ENCODE results near the gene MROH2A.

The MROH2A gene

DNA sequence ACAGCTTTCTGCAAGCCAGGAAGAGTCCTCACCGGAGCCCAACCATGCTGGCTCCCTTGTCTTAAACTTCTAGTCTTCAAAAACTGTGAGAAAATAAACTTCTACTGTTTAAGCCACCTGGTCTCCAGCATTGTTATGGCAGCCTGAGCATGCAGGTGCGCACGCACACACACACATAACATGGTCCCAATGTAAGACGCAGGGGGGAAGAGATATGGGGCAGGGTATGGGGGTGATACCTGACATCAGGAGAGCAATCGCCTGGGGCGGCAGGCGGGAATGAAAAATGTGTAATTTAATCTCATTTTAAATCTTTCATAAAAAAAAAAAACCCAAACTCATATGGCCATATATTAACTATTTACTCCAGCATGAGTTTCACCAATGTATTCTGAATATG is 58.2 kb downstream of the MROH2A start:
- H3K4me1 ChIP-seq (ENCODE audit: control insufficient read depth in 2 of 2, insufficient read depth in 2 of 2, low read length in 2 of 2), result no peaks in the 10 kb centered on the region
- H3K4me3 ChIP-seq (ENCODE audit: low read length in 2 of 2), result no peak overlapping the region

DNA sequence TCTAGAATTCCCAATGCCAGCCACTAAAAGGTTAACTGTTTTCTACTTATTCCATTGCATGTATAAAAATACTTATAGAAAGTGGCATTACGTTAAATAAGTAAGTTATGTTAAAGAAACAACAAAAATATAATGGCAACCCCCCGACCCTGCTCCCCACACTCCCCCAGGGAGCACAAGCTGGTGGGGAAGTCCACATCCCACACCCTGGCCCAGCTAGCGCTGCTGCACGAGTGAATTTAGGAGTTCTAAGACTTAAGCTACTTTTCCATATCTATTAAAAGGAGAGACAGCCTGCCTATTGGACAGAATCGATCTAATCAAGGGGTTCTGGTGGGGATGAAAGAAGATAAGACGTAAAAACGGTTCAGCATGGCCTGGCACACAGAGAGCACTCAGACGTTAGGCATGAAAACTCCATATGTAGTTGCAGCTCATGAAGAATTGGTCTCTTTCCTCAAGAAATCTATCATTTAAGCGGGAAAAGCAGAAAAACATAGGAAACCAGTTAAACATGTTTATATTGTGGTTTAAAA is 59.6 kb downstream of the MROH2A start:
- Histone ChIP-seq H3K27me3 (ENCODE audit: control insufficient read depth in 2 of 2, insufficient read depth in 2 of 2, low read length in 2 of 2) (no peaks in the 10 kb centered on the region), H3K4me3 (ENCODE audit: low read length in 2 of 2) (no peak overlapping the region), H3K4me1 (ENCODE audit: control insufficient read depth in 2 of 2, insufficient read depth in 2 of 2, low read length in 2 of 2) (no peaks in the 10 kb centered on the region), H3K9ac (ENCODE audit: low read depth in 1 of 2, low read length in 2 of 2) (no peak overlapping the region), H3K9me3 (ENCODE audit: control insufficient read depth in 2 of 2, low read length in 2 of 2) (no peaks in the 10 kb centered on the region), H3K36me3 (ENCODE audit: control insufficient read depth in 2 of 2, insufficient read depth in 2 of 2, low read length in 2 of 2) (peaks cover 0 to 10% of the 10 kb centered on the region in 2 donors), H3K27ac (ENCODE audit: low read depth in 2 of 2, low read length in 2 of 2) (no peak overlapping the region)

More for the DNA sequence above, 58.2 kb downstream of the MROH2A start:
- H3K9ac ChIP-seq (ENCODE audit: low read depth in 1 of 2, low read length in 2 of 2), result no peak overlapping the region
- no peaks in the 10 kb centered on the region for H3K9me3 ChIP-seq (ENCODE audit: control insufficient read depth in 2 of 2, low read length in 2 of 2)
- no peak overlapping the region for H3K27ac ChIP-seq (ENCODE audit: low read depth in 2 of 2, low read length in 2 of 2)
- no peaks in the 10 kb centered on the region for H3K27me3 ChIP-seq (ENCODE audit: control insufficient read depth in 2 of 2, insufficient read depth in 2 of 2, low read length in 2 of 2)
- peaks cover 0 to 10% of the 10 kb centered on the region in 2 donors for H3K36me3 ChIP-seq (ENCODE audit: control insufficient read depth in 2 of 2, insufficient read depth in 2 of 2, low read length in 2 of 2)

DNA sequence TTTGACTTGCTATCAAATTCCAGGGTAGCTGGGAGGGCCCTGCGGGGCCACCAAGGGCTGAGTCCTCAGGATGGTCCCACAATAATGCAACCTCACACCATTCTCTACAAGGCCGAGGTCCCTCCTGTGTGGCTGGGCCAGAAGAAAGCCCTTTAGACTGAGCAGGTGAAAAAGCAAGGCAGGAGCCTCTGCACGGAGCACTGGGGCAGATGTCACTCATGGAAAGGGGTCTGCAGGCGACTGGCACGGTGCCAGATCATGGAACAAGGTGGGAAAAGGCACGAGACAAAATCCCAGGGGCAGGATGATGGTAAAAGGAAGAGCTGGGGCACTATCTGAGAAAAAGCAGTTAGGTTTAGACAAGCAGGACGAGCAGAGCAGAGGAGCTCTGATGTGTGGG is 60.1 kb downstream of the MROH2A start:
- H3K27me3 ChIP-seq (ENCODE audit: control insufficient read depth in 2 of 2, insufficient read depth in 2 of 2, low read length in 2 of 2), result no peaks in the 10 kb centered on the region
- peaks cover 0 to 10% of the 10 kb centered on the region in 2 donors for H3K36me3 ChIP-seq (ENCODE audit: control insufficient read depth in 2 of 2, insufficient read depth in 2 of 2, low read length in 2 of 2)
- H3K9me3 ChIP-seq (ENCODE audit: control insufficient read depth in 2 of 2, low read length in 2 of 2), result no peaks in the 10 kb centered on the region
- H3K4me3 ChIP-seq (ENCODE audit: low read length in 2 of 2), result no peak overlapping the region
- H3K27ac ChIP-seq (ENCODE audit: low read depth in 2 of 2, low read length in 2 of 2), result no peak overlapping the region
- H3K4me1 ChIP-seq (ENCODE audit: control insufficient read depth in 2 of 2, insufficient read depth in 2 of 2, low read length in 2 of 2), result no peaks in the 10 kb centered on the region
- H3K9ac ChIP-seq (ENCODE audit: low read depth in 1 of 2, low read length in 2 of 2), result no peak overlapping the region

DNA sequence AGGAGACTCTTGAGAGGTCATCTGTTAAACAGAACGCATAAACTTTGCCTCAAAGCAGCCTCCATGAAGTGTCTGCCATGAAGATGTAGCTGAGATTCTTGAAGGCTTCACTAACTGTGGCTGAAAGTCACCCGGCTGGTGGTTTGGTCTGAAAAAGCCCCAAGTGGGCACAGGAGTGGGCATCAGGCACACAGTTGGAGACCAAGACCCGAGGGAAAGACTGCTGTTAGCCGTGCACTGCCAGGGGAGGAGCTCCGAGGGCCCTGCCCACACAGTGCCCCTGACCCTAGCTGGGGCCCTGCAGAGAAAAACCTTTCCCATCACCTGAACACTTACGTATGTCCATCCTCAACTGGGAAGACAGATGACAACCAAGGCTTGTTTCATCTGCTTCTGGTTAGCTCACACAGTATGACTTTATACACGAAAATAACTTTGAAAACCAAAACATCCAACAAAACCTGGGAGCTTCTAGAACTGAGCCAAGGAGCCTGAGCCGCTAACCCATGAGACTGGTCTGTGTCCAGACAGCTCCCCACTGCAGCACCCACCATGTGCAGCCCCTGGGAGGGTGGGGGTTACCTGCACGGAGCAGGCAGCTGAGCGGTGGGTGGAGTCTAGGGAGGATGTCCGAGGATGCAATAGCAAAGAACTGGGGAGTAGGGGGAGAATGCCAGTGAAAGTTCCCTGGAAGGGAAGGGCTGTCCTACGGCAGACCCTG is 60.8 kb downstream of the MROH2A start:
- Histone ChIP-seq H3K9me3 (ENCODE audit: control insufficient read depth in 2 of 2, low read length in 2 of 2) (no peaks in the 10 kb centered on the region), H3K27me3 (ENCODE audit: control insufficient read depth in 2 of 2, insufficient read depth in 2 of 2, low read length in 2 of 2) (no peaks in the 10 kb centered on the region), H3K27ac (ENCODE audit: low read depth in 2 of 2, low read length in 2 of 2) (no peak overlapping the region), H3K36me3 (ENCODE audit: control insufficient read depth in 2 of 2, insufficient read depth in 2 of 2, low read length in 2 of 2) (peaks cover 0 to 12% of the 10 kb centered on the region in 2 donors), H3K9ac (ENCODE audit: low read depth in 1 of 2, low read length in 2 of 2) (no peak overlapping the region), H3K4me3 (ENCODE audit: low read length in 2 of 2) (no peak overlapping the region), H3K4me1 (ENCODE audit: control insufficient read depth in 2 of 2, insufficient read depth in 2 of 2, low read length in 2 of 2) (no peaks in the 10 kb centered on the region)

DNA sequence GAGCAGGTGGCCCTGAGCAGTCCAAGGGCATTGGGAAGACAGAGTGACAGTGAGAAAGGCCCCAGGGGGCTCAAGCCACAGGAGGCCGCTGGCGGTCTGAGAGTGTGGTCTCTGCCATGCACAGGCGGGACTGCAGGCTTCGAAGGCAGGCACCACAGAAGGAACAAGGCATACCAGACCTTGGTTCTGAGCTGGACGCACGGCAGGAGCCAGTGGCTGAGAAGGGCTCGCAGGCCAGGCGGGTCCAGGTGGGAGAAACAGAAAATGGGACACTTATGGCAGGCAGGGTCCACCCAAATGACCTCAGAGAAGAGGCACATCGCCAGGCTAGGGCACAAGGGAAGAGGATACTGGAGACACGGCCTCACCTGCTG is 61.3 kb downstream of the MROH2A start:
- Histone ChIP-seq H3K27me3 (ENCODE audit: control insufficient read depth in 2 of 2, insufficient read depth in 2 of 2, low read length in 2 of 2) (no peaks in the 10 kb centered on the region), H3K36me3 (ENCODE audit: control insufficient read depth in 2 of 2, insufficient read depth in 2 of 2, low read length in 2 of 2) (peaks cover 0 to 16% of the 10 kb centered on the region in 2 donors), H3K4me1 (ENCODE audit: control insufficient read depth in 2 of 2, insufficient read depth in 2 of 2, low read length in 2 of 2) (no peaks in the 10 kb centered on the region), H3K9ac (ENCODE audit: low read depth in 1 of 2, low read length in 2 of 2) (no peak overlapping the region), H3K9me3 (ENCODE audit: control insufficient read depth in 2 of 2, low read length in 2 of 2) (no peaks in the 10 kb centered on the region), H3K4me3 (ENCODE audit: low read length in 2 of 2) (no peak overlapping the region), H3K27ac (ENCODE audit: low read depth in 2 of 2, low read length in 2 of 2) (no peak overlapping the region)

DNA sequence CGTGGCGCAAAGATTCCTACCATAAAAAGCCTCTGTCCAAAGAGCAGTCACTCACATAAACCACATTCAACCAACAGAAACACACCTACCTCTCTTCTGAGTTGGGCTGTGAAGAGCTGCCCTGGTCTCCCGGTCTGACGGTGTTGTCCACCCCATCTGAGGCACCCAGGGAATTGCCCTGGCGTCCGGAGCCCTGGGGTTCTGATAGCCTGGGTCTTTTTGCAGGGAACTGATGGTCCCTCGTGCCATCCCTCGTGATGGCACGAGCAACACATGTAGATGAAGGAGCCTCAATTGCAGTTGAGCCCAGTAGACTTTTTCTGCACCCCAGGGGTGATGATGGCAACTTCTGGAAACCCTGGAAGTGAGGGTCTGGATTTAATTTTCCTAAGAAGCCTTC is 62.4 kb downstream of the MROH2A start:
- Histone ChIP-seq H3K27ac (ENCODE audit: low read depth in 2 of 2, low read length in 2 of 2) (no peak overlapping the region), H3K4me3 (ENCODE audit: low read length in 2 of 2) (no peak overlapping the region), H3K9ac (ENCODE audit: low read depth in 1 of 2, low read length in 2 of 2) (no peak overlapping the region), H3K9me3 (ENCODE audit: control insufficient read depth in 2 of 2, low read length in 2 of 2) (no peaks in the 10 kb centered on the region), H3K27me3 (ENCODE audit: control insufficient read depth in 2 of 2, insufficient read depth in 2 of 2, low read length in 2 of 2) (no peaks in the 10 kb centered on the region), H3K36me3 (ENCODE audit: control insufficient read depth in 2 of 2, insufficient read depth in 2 of 2, low read length in 2 of 2) (peaks cover 0 to 16% of the 10 kb centered on the region in 2 donors), H3K4me1 (ENCODE audit: control insufficient read depth in 2 of 2, insufficient read depth in 2 of 2, low read length in 2 of 2) (no peaks in the 10 kb centered on the region)

DNA sequence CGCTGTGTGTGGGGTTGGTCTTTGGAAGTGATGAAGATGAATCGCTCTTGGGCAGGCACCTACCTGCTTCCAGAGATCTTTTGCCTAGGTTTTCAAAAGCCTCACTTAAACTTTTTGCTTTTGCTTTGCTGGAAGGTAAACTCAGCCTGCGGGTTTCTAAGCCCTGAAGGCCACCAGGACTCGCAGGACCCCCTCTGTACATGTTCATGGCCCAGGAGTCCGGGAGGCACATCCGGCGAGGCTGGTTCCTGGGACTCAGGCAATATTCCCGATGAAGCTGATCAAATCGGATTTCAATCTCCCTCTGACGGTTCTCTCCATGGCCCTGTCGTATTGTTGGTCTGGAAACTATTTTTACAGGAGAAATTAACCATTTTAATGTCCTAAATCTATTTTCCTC is 63.1 kb downstream of the MROH2A start:
- H3K27me3 ChIP-seq (ENCODE audit: control insufficient read depth in 2 of 2, insufficient read depth in 2 of 2, low read length in 2 of 2), result no peaks in the 10 kb centered on the region
- H3K9ac ChIP-seq (ENCODE audit: low read depth in 1 of 2, low read length in 2 of 2), result no peak overlapping the region
- no peak overlapping the region for H3K4me3 ChIP-seq (ENCODE audit: low read length in 2 of 2)
- peaks cover 0 to 16% of the 10 kb centered on the region in 2 donors for H3K36me3 ChIP-seq (ENCODE audit: control insufficient read depth in 2 of 2, insufficient read depth in 2 of 2, low read length in 2 of 2)
- H3K4me1 ChIP-seq (ENCODE audit: control insufficient read depth in 2 of 2, insufficient read depth in 2 of 2, low read length in 2 of 2), result no peaks in the 10 kb centered on the region
- no peaks in the 10 kb centered on the region for H3K9me3 ChIP-seq (ENCODE audit: control insufficient read depth in 2 of 2, low read length in 2 of 2)
- no peak overlapping the region for H3K27ac ChIP-seq (ENCODE audit: low read depth in 2 of 2, low read length in 2 of 2)

DNA sequence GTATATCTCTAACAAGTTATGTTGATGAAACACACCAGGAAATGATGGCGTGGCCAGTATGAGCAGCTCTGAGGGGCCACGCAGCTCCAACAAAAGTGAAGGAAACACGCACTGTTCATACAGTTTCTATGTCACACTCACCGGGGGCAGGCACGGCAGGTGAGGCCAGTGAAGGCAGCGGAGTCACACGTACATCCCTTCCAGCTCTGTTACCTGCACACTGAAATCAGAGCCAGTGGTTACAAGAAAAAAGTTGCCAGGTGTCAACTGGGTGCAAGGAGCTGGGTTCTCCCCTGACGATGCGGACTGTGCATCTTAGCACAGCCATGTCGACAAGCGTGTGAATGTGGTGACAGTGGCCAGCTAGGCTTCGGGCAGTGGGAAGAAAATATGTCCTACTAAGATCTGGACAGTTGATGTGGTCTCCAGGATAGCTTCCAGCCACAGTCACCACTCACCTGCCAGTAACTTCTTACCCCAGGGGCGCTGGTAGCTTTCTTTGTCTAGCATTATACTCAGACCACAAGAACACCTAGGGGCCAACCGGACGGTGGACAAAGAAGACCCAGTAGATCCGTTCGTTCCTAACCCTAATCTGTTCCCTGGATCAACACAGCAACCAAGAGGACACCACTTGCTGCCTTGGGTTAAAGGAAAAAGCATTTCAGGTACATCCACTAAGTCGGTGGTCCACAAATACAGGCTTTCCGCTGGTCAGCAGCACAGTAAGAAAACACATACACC is 66.1 kb downstream of the MROH2A start:
- Histone ChIP-seq H3K4me1 (ENCODE audit: control insufficient read depth in 2 of 2, insufficient read depth in 2 of 2, low read length in 2 of 2) (no peaks in the 10 kb centered on the region), H3K4me3 (ENCODE audit: low read length in 2 of 2) (no peak overlapping the region), H3K36me3 (ENCODE audit: control insufficient read depth in 2 of 2, insufficient read depth in 2 of 2, low read length in 2 of 2) (peaks cover 0 to 18% of the 10 kb centered on the region in 2 donors)

DNA sequence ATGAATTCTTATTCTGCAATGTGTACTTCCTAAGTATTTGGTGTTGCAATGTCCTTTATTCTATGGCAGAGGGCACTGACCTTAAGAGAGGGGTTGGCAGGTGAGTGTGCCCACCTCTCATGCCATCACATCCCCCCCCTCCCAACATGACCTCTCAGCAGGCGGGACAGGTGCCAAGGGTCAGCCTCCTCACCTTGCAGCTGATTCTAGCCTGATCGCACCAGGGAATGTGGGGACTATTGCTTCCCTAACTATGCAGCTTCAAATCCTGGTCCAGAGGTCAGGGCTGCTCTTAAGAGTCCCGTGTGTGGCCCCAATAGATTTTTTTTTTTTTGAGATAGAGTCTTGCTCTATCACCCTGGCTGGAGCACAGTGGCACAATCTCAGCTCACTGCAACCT is 66.7 kb downstream of the MROH2A start:
- Histone ChIP-seq H3K36me3 (ENCODE audit: control insufficient read depth in 2 of 2, insufficient read depth in 2 of 2, low read length in 2 of 2) (peaks cover 0 to 16% of the 10 kb centered on the region in 2 donors), H3K27ac (ENCODE audit: low read depth in 2 of 2, low read length in 2 of 2) (no peak overlapping the region), H3K4me3 (ENCODE audit: low read length in 2 of 2) (no peak overlapping the region), H3K27me3 (ENCODE audit: control insufficient read depth in 2 of 2, insufficient read depth in 2 of 2, low read length in 2 of 2) (no peaks in the 10 kb centered on the region), H3K9ac (ENCODE audit: low read depth in 1 of 2, low read length in 2 of 2) (no peak overlapping the region), H3K9me3 (ENCODE audit: control insufficient read depth in 2 of 2, low read length in 2 of 2) (no peaks in the 10 kb centered on the region), H3K4me1 (ENCODE audit: control insufficient read depth in 2 of 2, insufficient read depth in 2 of 2, low read length in 2 of 2) (no peaks in the 10 kb centered on the region)

More for the DNA sequence above, 66.1 kb downstream of the MROH2A start:
- H3K27ac ChIP-seq (ENCODE audit: low read depth in 2 of 2, low read length in 2 of 2), result no peak overlapping the region
- no peak overlapping the region for H3K9ac ChIP-seq (ENCODE audit: low read depth in 1 of 2, low read length in 2 of 2)
- no peaks in the 10 kb centered on the region for H3K9me3 ChIP-seq (ENCODE audit: control insufficient read depth in 2 of 2, low read length in 2 of 2)
- no peaks in the 10 kb centered on the region for H3K27me3 ChIP-seq (ENCODE audit: control insufficient read depth in 2 of 2, insufficient read depth in 2 of 2, low read length in 2 of 2)

DNA sequence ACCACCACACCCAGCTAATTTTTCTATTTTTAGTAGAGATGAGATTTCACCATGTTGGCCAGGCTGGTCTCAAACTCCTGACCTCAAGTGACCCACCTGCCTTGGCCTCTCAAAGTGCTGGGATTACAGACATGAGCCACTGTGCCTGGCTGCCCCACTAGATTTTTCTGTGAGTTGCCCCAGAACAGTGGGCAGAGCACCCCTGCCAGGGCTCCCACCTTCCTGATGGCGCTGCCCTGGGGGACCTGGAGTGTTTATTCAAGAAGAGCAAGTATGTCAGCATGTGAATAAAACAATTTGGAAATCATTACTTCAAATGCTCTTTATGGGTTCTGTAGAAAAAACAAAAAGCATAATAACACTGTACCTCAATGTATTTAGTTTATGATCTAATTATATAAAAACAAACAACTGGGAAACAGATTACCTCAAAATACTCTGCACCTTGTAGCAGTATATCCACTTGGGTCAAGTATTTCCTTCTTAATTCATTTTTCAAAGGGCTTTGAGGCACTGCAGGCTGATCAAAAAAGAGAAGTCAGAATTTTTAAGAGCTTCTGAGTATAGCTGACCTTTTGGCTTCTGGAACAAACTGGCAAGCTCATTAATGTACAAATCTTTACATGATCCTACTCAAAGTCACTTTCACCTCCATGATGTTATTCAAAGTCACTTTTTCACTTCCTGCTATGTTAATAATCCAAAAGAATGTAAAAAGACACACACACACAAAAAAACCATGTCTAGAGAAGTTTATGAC is 67.4 kb downstream of the MROH2A start:
- no peak overlapping the region for H3K27ac ChIP-seq (ENCODE audit: low read depth in 2 of 2, low read length in 2 of 2)
- no peaks in the 10 kb centered on the region for H3K9me3 ChIP-seq (ENCODE audit: control insufficient read depth in 2 of 2, low read length in 2 of 2)
- H3K4me1 ChIP-seq (ENCODE audit: control insufficient read depth in 2 of 2, insufficient read depth in 2 of 2, low read length in 2 of 2), result no peaks in the 10 kb centered on the region
- H3K36me3 ChIP-seq (ENCODE audit: control insufficient read depth in 2 of 2, insufficient read depth in 2 of 2, low read length in 2 of 2), result peaks cover 0 to 11% of the 10 kb centered on the region in 2 donors
- H3K9ac ChIP-seq (ENCODE audit: low read depth in 1 of 2, low read length in 2 of 2), result no peak overlapping the region
- no peaks in the 10 kb centered on the region for H3K27me3 ChIP-seq (ENCODE audit: control insufficient read depth in 2 of 2, insufficient read depth in 2 of 2, low read length in 2 of 2)
- no peak overlapping the region for H3K4me3 ChIP-seq (ENCODE audit: low read length in 2 of 2)
